Measurements from ENCODE around the gene TMOD4.

Gene TMOD4

GRCh38 chr1:151176514-151177045, 799 bp upstream of the TMOD4 start:
- no peak for DNase-seq (ENCODE audit: low spot score)

DNA sequence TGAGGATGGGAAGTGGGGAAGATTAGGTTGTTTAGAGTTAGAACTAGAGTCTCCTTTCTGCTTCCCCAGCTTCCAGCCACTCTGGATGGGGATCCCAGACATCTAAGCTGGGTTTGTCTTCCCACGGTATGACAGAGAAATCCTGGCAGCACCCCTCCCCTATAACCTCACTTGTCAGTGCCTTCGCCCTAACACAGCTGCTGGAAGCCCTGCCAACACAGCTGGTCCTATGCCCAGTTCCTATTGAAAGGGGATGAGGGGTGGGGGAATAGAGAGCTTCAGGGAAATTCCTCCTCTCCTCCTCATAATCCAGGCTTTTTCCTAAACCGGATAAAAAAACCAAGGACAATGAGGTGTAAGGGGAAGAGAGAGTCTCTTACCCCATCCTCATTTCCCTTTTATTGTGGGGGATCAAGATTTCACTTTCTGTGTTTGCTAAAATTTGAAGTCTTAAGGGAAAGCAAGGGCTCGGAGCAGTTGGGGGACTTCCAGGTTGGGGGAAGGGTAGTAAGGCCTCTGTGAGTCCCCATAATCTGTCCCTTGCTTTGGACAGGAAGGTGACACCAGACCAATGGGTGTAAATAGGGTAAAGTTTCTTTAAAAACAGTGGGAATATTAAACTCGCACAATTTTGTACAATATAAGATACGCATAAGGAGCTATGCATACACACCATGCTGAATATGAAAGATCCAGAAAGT, 590 bp downstream of the TMOD4 start:
- DNase-seq (ENCODE audit: low spot score): no peak

DNA sequence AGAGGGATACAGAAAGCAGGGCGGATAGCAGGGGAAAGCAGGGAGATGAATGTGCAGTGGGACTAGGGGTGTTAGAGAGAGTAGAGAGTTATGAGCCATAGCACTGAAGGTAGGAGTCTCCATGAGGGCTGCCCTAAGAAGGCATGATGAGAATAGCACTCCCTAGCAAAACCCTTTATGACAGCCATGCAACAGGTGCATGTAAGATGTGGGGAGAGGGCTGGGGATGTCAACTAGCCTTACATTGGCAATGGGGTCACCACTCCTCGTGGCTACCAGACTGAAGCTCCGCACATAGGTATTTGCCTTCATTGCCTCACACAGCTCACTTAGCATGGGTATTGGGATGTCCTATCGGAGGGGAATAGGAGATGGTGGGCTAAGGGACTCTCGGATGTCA, 4.6 kb downstream of the TMOD4 start:
- DNase-seq (ENCODE audit: low spot score): no peak

GRCh38 chr1:151167116-151167515, 8.7 kb downstream of the TMOD4 start:
- DNase-seq (ENCODE audit: low spot score): no peak

DNA sequence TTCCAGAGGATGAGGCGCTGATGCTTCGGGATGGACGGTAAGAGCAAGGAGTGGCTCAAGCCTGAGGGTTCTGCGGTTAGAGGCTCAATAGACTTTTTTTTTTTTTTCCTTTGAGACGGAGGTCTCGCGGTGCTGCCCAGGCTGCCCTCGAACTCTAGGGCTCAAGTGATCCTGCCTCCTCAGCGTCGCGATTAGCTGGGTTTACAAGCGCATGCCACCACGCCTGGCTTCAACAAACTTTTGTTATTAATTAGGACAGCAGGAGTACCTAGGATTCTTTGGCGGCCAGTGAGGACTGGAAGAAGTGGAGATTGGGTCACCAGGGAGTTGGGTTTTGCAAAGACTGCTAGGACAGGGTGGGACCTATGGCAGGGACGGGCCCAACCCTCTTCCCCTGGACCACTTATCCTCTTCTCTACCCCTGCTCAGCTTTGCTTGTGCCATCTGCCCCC, 9.2 kb downstream of the TMOD4 start:
- no peak for DNase-seq (ENCODE audit: low spot score)

- peak; percentile 100 for DNase-seq (ENCODE audit: low spot score)
Measured at GRCh38 chr1:151165738-151166504, 9.9 kb downstream of the TMOD4 start, which contains the start of the genes LYSMD1 and SCNM1. TSS of gene LYSMD1 (minus strand) at chr1:151165902. CDS start at chr1:151165258, 644 bp downstream. TSS of gene SCNM1 (plus strand) at chr1:151166144. CDS start at chr1:151166153, 9 bp downstream.

GRCh38 chr1:151165281-151165737, 10.5 kb downstream of the TMOD4 start:
- DNase-seq (ENCODE audit: low spot score): no peak

- no peak for DNase-seq (ENCODE audit: low spot score)
Measured at GRCh38 chr1:151164732-151165280, 11.0 kb downstream of the TMOD4 start.

DNA sequence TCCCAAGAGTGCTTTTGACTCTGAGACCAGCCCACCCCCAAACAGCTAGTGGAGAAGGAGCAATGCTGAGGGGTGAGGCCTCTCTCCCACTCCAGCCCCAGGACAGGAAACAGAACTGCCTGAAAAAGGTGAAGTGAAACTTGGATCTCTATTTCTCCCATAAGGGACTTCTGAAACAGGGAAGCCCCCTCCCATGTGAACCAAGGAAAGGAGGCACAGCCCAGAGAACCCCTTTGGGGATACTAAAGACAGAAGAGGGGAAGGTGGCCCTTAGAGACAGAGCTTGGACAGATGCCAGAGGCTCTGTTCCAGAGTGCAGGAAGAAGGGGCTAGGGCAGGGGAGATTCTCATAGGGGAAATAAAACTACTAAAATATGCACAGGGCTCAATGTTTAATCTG, 16.4 kb downstream of the TMOD4 start:
- DNase-seq (ENCODE audit: low spot score): no peak

- no peak for DNase-seq (ENCODE audit: low spot score)
Measured at GRCh38 chr1:151158751-151159251, 17.0 kb downstream of the TMOD4 start.

- DNase-seq (ENCODE audit: low spot score): no peak
Measured at GRCh38 chr1:151158326-151158725, 17.5 kb downstream of the TMOD4 start.

- no peak for DNase-seq (ENCODE audit: low spot score)
Measured at GRCh38 chr1:151157067-151157531, 18.7 kb downstream of the TMOD4 start.

GRCh38 chr1:151156515-151156819, 19.3 kb downstream of the TMOD4 start, which contains the start of gene TNFAIP8L2:
TSS of gene TNFAIP8L2 (plus strand) at chr1:151156649. CDS start at chr1:151158698, 2,049 bp downstream.
- no peak for DNase-seq (ENCODE audit: low spot score)

GRCh38 chr1:151147665-151148064, 28.1 kb downstream of the TMOD4 start:
- DNase-seq (ENCODE audit: low spot score): no peak

DNA sequence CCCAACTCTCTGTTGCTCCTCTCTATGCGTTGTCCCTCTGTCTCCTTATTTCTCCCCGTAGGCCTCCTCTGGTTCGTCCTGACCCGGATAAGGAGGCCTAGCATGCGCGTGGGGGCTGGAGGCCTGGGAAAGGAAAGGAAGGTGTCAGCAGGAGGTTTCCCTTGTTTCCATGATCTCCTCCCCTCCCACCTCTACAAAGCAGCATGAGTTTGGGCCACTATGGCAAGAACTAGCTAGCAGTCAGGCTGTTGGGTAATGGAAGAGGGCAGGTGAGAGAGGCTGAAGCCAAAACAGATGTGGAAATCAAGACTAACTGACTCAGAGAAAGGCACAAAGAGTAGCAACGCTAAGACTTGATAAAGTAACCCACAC, 28.7 kb downstream of the TMOD4 start:
- DNase-seq (ENCODE audit: low spot score): no peak

DNA sequence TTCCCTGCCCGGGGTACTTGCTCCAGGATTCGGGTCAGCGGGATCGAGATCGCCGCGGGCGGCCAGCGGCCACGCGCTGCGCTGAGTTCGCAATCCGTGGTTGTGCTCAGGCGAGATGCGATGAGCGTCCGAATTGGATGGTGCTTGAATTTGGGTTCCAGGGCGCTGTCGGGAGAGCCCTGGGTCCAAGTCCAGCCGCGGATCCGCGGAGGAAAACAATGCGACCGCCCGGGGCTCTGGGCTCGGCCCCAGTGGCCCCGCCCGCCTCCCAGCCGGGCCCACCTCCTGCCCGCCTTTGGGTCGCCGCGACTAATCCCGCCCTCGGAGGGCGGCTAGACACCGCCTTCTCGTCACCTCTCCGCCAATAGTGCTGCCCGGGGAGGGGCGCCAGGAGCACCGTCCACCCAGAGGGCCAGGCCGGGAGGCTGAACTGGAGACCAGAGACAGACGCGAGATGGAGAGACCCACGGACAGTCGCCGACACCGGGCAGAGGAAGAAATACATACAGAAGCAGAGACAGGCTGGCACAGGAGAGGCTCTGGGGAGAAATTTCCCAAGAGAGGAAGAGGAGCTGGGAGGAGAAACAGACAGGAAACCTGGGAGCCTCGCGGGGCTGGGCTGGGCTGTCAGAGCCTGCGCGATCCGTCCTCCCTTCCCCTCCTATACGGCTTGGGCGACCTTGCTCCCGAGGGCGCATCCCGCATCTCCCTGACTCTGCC, 29.2 kb downstream of the TMOD4 start, which contains the start of gene SEMA6C:
TSS of gene SEMA6C (minus strand) at position 220 of the 720 bp plus-strand sequence. CDS start 4,010 bp downstream, outside the sequence.
- DNase-seq (ENCODE audit: low spot score): peak; percentile 94

DNA sequence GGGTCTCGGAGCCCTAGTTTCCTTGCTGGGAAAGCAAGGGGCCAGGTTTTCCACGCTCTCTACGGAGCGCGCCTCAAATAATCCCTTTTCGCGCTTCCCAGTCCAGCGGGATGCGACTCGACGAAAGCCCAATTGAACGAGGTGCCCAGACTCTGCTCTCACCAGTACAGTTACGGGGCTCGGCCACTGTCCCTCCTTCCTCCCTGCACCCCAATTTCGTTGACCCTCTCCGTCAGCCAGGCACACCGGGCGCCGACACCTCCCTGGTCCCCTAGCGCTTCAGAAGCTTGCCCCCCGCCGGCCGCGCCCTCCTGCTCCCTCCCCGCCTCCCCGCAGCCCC, 29.7 kb downstream of the TMOD4 start:
- no peak for DNase-seq (ENCODE audit: low spot score)

DNA sequence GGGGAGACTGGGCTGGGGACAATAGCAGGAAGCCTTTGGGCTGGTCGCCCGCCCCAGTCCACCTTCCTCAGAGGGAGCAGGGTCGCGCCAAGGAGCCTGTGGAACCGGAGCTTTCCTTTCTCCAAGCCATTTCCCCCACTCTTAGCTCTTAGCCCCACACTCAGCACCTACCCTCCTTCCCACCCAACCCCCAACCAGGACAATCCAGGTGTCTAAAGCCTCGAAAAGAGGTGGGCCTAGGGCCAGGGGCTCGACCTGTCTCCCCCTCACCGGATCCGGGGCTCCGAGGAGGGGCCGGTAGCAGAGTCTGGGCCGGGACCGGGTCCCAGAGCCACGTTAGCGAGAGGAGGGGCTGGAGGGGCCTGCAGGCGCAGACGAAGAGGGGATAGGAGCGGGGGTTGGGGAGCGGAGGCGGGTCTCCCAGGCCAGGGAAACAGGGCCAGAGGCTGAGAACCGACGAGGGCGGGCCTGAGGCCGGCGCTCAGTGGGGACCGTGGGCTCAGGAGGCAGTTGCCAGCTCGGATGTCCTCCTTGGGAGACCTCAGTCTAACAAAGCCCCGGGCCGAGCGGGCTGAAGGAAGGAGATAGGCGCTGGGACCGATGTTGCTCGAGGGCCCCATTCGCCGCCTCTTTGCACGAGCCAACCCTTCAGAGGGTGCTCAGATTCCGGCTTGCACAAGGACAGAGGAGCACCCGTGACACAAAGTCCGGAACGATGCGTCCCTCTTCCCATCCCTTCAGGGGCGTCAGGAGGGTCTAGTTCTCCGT, 30.3 kb downstream of the TMOD4 start:
- peak; percentile 37 for DNase-seq (ENCODE audit: low spot score)

- peak; percentile 34 for DNase-seq (ENCODE audit: low spot score)
Measured at GRCh38 chr1:151144474-151145303, 31.1 kb downstream of the TMOD4 start.

DNA sequence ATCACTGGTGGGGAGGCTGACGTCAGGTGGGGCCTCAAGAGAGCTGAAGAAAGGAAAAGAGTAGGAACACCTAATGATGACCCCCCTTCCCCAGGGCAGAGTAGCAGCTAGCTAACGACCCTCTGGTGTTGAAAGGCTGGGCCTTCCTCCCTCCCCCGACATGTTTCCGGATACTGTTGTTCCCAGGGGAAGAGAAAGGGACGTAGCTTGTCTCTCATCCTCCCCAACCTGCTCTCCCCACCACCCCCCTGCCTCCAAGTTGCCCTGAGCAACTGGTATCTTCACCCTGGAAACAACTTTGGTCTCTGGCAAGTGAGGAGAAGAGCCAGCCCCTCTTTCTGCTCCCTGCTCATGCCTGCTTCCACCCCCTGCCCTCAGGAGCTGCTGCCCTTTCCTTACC, 31.8 kb downstream of the TMOD4 start:
- DNase-seq (ENCODE audit: low spot score): no peak
